Upper lobe of left lung (tissue), 4 donors: ENCODE results near the gene KBTBD13.

ENCODE experiments used
- EP300 ChIP-seq, 4 donors: sonication (generic); formaldehyde crosslinking; IDR thresholded peaks; one replicate each; pipeline ENCODE4 v1.5.1; 2017; ENCODE audit warnings: antibody characterized with exemption in 4 of 4, control low read depth in 2 of 4
- POLR2A ChIP-seq, 4 donors: fragments of 450-650 bp; IDR thresholded peaks; one replicate each; pipeline ENCODE4 v1.5.1; 2016 to 2017; ENCODE audit warnings: antibody characterized with exemption in 4 of 4, mild to moderate bottlenecking in 2 of 4
- POLR2AphosphoS5 ChIP-seq, 2 donors: sonication (generic); formaldehyde crosslinking; IDR thresholded peaks; one replicate each; pipeline ENCODE4 v1.5.1; 2017; ENCODE audit warnings: antibody characterized with exemption in 2 of 2
- TF ChIP-seq, protein P1 (sequence below), 6 experiments: fragments of 450-650 bp in 4 of 6; fragments of 200-600 bp in 2 of 6; sonication (generic) in 2 of 6; IDR thresholded peaks; one replicate each; pipeline ENCODE4 v1.5.1; 2016 to 2019; ENCODE audit warnings: antibody characterized with exemption in 6 of 6

DNA sequence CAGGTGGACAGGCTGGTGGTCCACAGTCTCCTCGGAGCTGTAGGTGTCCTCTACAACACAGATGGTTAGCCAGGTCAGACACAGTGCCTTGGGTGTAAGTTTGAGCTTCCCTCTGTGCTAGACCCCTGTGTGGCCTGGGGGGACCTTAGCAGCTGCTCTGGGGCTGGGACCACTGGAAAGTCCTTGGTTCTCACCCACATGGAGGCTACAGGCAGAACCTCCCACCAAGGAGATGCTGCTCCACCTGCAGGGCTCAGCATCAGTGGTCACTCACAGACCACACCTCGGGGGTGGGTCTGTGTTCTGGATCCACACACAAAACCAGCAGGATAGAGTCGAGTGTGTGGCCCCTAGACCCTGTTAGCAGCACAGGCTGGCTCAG, 17.2 kb upstream of the KBTBD13 start:
- TF ChIP-seq, protein P1, sequence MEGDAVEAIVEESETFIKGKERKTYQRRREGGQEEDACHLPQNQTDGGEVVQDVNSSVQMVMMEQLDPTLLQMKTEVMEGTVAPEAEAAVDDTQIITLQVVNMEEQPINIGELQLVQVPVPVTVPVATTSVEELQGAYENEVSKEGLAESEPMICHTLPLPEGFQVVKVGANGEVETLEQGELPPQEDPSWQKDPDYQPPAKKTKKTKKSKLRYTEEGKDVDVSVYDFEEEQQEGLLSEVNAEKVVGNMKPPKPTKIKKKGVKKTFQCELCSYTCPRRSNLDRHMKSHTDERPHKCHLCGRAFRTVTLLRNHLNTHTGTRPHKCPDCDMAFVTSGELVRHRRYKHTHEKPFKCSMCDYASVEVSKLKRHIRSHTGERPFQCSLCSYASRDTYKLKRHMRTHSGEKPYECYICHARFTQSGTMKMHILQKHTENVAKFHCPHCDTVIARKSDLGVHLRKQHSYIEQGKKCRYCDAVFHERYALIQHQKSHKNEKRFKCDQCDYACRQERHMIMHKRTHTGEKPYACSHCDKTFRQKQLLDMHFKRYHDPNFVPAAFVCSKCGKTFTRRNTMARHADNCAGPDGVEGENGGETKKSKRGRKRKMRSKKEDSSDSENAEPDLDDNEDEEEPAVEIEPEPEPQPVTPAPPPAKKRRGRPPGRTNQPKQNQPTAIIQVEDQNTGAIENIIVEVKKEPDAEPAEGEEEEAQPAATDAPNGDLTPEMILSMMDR (IDR thresholded peaks at IDR 0.05), result no peak
- no peak for TF ChIP-seq POLR2A (IDR thresholded peaks at IDR 0.05)
- no peak for TF ChIP-seq POLR2AphosphoS5 (IDR thresholded peaks at IDR 0.05)
- no peak for TF ChIP-seq EP300 (IDR thresholded peaks at IDR 0.05)
